SK-N-SH treated with all-trans-retinoic acid at 6 μM for 48 hours (cell line): ENCODE data around the gene VOPP1.

Experiments used
- CREB5 ChIP-seq: fragments of 250-450 bp; sonication (Bioruptor Pico); IDR thresholded peaks from 2 replicates; pipeline ENCODE4 v1.5.1; 2020; ENCODE audit warnings: low read depth, mild to moderate bottlenecking, moderate library complexity
- CSDC2 ChIP-seq: fragments of 250-450 bp; sonication (Bioruptor Pico); IDR thresholded peaks from 2 replicates; pipeline ENCODE4 v1.5.0; 2020; ENCODE audit warnings: mild to moderate bottlenecking, moderate library complexity
- SNAI2 ChIP-seq: fragments of 250-450 bp; sonication (Bioruptor Pico); IDR thresholded peaks from 2 replicates; pipeline ENCODE4 v1.5.0; 2020; ENCODE audit warnings: mild to moderate bottlenecking, moderate library complexity
- ZNF565 ChIP-seq: fragments of 450-650 bp; formaldehyde crosslinking; conservative IDR thresholded peaks from 2 replicates; pipeline ENCODE4 v1.5.0; 2020; ENCODE audit warnings: low read depth, mild to moderate bottlenecking, moderate library complexity

DNA sequence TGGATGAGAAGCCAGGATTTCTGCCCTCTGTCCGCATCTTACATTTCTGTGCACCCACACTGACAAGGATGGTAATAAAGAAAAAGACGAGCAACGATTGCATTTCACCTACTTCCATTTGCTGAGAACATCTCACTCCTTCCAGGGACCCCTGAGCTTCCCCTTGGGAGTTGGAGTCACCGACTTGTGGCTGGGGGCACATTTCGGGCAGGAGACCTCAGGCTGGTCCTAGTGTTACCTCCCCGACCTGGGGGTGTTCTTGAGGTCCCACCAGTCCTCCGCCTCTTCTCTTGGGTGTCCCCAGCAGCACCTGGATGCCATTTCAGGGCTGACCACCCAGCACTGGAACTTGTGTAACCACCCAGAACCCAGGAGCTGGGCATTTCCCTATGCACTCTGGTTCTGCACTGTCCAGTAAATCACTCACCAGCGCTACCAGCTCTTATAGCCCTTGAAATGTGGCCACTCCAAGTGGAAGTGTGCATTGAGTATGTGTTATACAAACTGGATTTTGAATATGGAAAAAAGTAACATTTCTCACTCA lies 122.2 kb downstream of the VOPP1 start:
- TF ChIP-seq SNAI2 (CRISPR knock-in tag): no peak
- TF ChIP-seq ZNF565 (CRISPR knock-in tag): no peak
- no peak for TF ChIP-seq CSDC2 (CRISPR knock-in tag)
- TF ChIP-seq CREB5 (CRISPR knock-in tag): no peak
